CD4-positive, CD25-positive, alpha-beta regulatory T cell (primary cell): ENCODE measurements around the gene TAF12. TPM values are rescaled to one million over a fixed set of nuclear protein-coding genes. Genes with fewer than 3 reads are reported as not detected.

Source experiments
- ATAC-seq, 2 donors: fragments of 150-1000 bp; cut with Tn5 transposase; one replicate each; pipeline ENCODE4 v1.10.0; 2021; ENCODE audit warnings: low read depth in 2 of 2, moderate number of reproducible peaks in 2 of 2, moderate library complexity in 1 of 2
- DNase-seq, 3 donors: peaks; one replicate each; pipeline versions ENCODE4 v3.0.0 to v3.0.0-alpha.2; 2012 to 2022; ENCODE audit warnings: mixed read lengths in 1 of 3
- H3K27ac ChIP-seq: one replicate; pipeline ENCODE4 v1.7.0; 2013; ENCODE audit warnings: mild to moderate bottlenecking, low read length; ENCODE audit not compliant: insufficient read depth, poor library complexity, severe bottlenecking
- H3K27me3 ChIP-seq: one replicate; pipeline ENCODE4 v1.7.0; 2013; ENCODE audit warnings: low read length; ENCODE audit not compliant: control insufficient read depth, insufficient read depth
- H3K36me3 ChIP-seq: one replicate; pipeline ENCODE4 v1.7.0; 2013; ENCODE audit warnings: mild to moderate bottlenecking, low read length, moderate library complexity; ENCODE audit not compliant: control insufficient read depth, insufficient read depth
- H3K4me1 ChIP-seq: 2 replicates; pipeline ENCODE4 v1.7.0; 2013; ENCODE audit warnings: mild to moderate bottlenecking, low read length; ENCODE audit not compliant: insufficient read depth, control insufficient read depth, poor library complexity, severe bottlenecking
- H3K4me3 ChIP-seq: one replicate; pipeline ENCODE4 v1.7.0; 2013; ENCODE audit warnings: low read depth, mild to moderate bottlenecking, low read length, moderate library complexity
- H3K9me3 ChIP-seq, 2 experiments: 1 replicate in 1 of 2; 2 replicates in 1 of 2; pipeline ENCODE4 v1.7.0; 2013; ENCODE audit warnings: low read length in 2 of 2, mild to moderate bottlenecking in 1 of 2, moderate library complexity in 1 of 2; ENCODE audit not compliant: control insufficient read depth in 2 of 2
- H3K27ac Mint-ChIP-seq, 3 donors: one replicate each; pipeline ENCODE4 v1.8.0; 2020 to 2022; ENCODE audit warnings: mild to moderate bottlenecking in 3 of 3, mixed read lengths in 3 of 3, moderate library complexity in 2 of 3
- H3K27me3 Mint-ChIP-seq: one replicate; pipeline ENCODE4 v1.8.0; 2022; ENCODE audit warnings: mild to moderate bottlenecking, mixed read lengths
- H3K36me3 Mint-ChIP-seq: one replicate; pipeline ENCODE4 v1.8.0; 2020; ENCODE audit warnings: mixed read lengths
- H3K4me1 Mint-ChIP-seq, 4 donors: one replicate each; pipeline ENCODE4 v1.8.0; 2020 to 2022; ENCODE audit warnings: mixed read lengths in 4 of 4, mild to moderate bottlenecking in 1 of 4
- H3K4me3 Mint-ChIP-seq, 4 donors: one replicate each; pipeline ENCODE4 v1.8.0; 2020 to 2022; ENCODE audit warnings: mild to moderate bottlenecking in 4 of 4, mixed read lengths in 4 of 4, moderate library complexity in 3 of 4
- H3K9me3 Mint-ChIP-seq, 7 donors: one replicate each; pipeline ENCODE4 v1.8.0; 2020 to 2022; ENCODE audit warnings: mixed read lengths in 7 of 7, mild to moderate bottlenecking in 3 of 7, moderate library complexity in 2 of 7
- polyA plus RNA-seq, 4 donors: library from polyadenylated mRNA; unstranded; fragments of 300-500 nt; fragmentation: Illumina TruSeq; gene quantifications; one replicate each; pipeline ENCODE4 v1.2.3, GENCODE V29; 2021
- total RNA-seq: library from RNA; stranded (reverse); gene quantifications from one replicate; pipeline ENCODE4 v1.2.3, GENCODE V29; 2022

Gene TAF12
- total and polyA plus RNA-seq, 5 donors from 2014 or later, result 20.7 to 52.0 (median 47.7) TPM

GRCh38 chr1:28644494-28644893 is 1.6 kb upstream of the TAF12 start:
- H3K27ac Mint-ChIP-seq, result peak overlapping the region; percentile 97 to 100 (median 99)
- ATAC-seq (no peak), DNase-seq (no peak)
- H3K27me3 Mint-ChIP-seq, result peaks cover 9% of the 10 kb centered on the region
- peaks cover 0 to 1% (median 0%) of the 10 kb centered on the region in 7 donors for H3K9me3 Mint-ChIP-seq
- no peaks in the 10 kb centered on the region for H3K36me3 Mint-ChIP-seq
- no peaks in the 10 kb centered on the region for H3K27me3 ChIP-seq
- peak overlapping the region; percentile 93 for H3K27ac ChIP-seq
- peaks cover 28 to 77% (median 44%) of the 10 kb centered on the region in 4 donors for H3K4me1 Mint-ChIP-seq
- peak overlapping the region; percentile 63 for H3K4me3 ChIP-seq
- no peaks in the 10 kb centered on the region for H3K9me3 ChIP-seq
- H3K36me3 ChIP-seq, result no peaks in the 10 kb centered on the region
- peak overlapping the region; percentile 96 to 100 (median 98) for H3K4me3 Mint-ChIP-seq
- peaks cover 56% of the 10 kb centered on the region for H3K4me1 ChIP-seq

DNA sequence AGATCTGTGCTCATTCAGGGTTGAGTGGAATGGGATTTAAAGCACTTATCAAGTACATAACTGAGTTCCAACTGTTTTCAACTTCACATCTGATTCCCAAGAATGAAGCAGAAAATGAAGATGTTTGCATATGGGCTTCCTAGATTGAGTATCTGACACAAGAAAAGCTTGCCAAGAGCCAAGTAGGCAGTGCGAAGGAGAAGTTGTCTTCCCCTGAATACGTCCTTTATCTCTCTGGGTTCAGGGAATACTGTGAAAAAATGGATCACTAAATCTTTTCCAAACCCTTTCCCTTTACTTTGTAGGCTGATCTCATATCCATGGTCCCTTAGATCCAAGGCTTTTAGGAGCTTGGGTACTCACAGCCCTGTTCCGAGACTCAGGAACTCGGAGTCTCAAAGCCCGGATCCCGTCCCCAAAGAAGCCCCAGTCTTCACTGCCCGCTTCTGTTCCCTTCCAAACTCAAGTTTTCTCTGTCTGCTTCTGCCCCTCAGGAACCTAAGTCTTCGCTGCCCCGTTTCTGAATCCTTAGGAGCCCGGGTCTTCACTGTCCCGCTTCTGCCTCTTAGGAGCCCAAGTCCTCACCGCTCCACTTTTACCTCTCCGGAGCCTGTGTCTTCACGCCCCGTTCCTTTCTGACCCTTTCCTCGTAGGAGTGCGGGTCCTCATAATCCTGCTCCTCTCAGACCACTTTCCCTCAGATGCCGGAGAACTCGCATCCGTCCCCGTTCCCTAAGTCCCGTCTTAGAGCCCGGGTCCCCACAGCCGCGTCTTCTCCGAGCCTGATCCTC is 616 bp downstream of the TAF12 start:
- H3K4me1 ChIP-seq, result peaks cover 37% of the 10 kb centered on the region
- peak overlapping the region; percentile 98 for H3K4me3 ChIP-seq
- peaks cover 22 to 59% (median 33%) of the 10 kb centered on the region in 4 donors for H3K4me1 Mint-ChIP-seq
- H3K36me3 Mint-ChIP-seq, result no peaks in the 10 kb centered on the region
- no peaks in the 10 kb centered on the region for H3K9me3 ChIP-seq
- H3K27me3 ChIP-seq, result no peaks in the 10 kb centered on the region
- ATAC-seq (peak in 1 of 2 donors; percentile 6), DNase-seq (peak in 1 of 3 donors; percentile 16)
- peak overlapping the region; percentile 93 for H3K27ac ChIP-seq
- peak overlapping the region; percentile 96 to 100 (median 98) for H3K4me3 Mint-ChIP-seq
- no peaks in the 10 kb centered on the region for H3K9me3 Mint-ChIP-seq
- H3K27me3 Mint-ChIP-seq, result peaks cover 5% of the 10 kb centered on the region
- peak overlapping the region; percentile 97 to 100 (median 99) for H3K27ac Mint-ChIP-seq
- no peaks in the 10 kb centered on the region for H3K36me3 ChIP-seq

DNA sequence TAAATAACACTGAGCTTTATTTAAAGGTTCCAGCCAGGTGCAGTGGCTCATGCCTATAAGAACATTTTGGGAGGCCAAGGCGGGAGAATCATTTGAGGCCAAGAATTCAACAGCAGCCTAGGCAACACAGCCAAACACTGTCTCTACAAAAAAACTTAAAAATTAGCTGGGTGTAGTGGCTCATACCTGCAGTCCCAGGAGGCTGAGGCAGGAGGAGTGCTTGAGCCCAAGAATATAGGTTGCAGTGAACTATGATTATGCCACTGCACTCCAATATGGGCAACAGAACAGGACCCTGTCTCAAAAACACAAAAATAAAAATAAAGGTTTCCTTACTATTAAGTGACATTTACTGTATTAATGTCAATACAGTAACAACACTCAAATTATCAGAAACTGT is 2.1 kb downstream of the TAF12 start:
- peak; percentile 4 to 69 (median 44) for DNase-seq
- peak overlapping the region; percentile 96 to 100 (median 98) for H3K4me3 Mint-ChIP-seq
- Histone ChIP-seq H3K4me1 (peaks cover 36% of the 10 kb centered on the region), H3K27me3 (no peaks in the 10 kb centered on the region), H3K4me3 (peak overlapping the region; percentile 14), H3K36me3 (no peaks in the 10 kb centered on the region), H3K9me3 (no peaks in the 10 kb centered on the region), H3K27ac (no peak overlapping the region)
- H3K9me3 Mint-ChIP-seq, result no peaks in the 10 kb centered on the region
- H3K27ac Mint-ChIP-seq, result peak overlapping the region in 2 of 3 donors; percentile 15 to 69
- H3K36me3 Mint-ChIP-seq, result no peaks in the 10 kb centered on the region
- ATAC-seq, result no peak
- H3K4me1 Mint-ChIP-seq, result peaks cover 22 to 69% (median 38%) of the 10 kb centered on the region in 4 donors
- peaks cover 5% of the 10 kb centered on the region for H3K27me3 Mint-ChIP-seq

DNA sequence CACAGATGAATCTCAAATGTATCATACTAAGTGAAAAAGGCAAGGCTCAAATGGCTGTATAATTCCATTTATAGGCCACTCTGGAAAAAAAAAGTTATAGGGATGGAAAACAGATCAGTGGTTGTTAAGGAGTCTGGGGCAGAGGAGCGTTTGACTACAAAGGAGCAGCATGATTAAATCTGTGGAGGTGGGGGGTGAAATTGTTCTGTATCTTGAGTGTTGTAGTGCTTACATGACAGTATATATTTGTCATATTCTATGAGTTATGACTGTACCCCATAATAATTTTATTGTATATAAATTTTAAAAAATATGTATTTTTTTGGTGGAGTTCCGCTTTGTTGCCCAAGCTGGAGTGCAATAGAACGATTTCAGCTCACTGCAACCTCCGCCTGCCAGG is 10.3 kb downstream of the TAF12 start:
- Mint-ChIP-seq H3K27ac (peak overlapping the region in 1 of 3 donors; percentile 90), H3K4me3 (no peak overlapping the region), H3K36me3 (peaks cover 4% of the 10 kb centered on the region), H3K4me1 (peaks cover 0 to 26% (median 19%) of the 10 kb centered on the region in 4 donors), H3K27me3 (no peaks in the 10 kb centered on the region), H3K9me3 (no peaks in the 10 kb centered on the region)
- no peaks in the 10 kb centered on the region for H3K36me3 ChIP-seq
- H3K4me3 ChIP-seq, result no peak overlapping the region
- no peaks in the 10 kb centered on the region for H3K4me1 ChIP-seq
- H3K9me3 ChIP-seq, result no peaks in the 10 kb centered on the region
- no peak for ATAC-seq
- H3K27ac ChIP-seq, result no peak overlapping the region
- H3K27me3 ChIP-seq, result no peaks in the 10 kb centered on the region
- DNase-seq, result no peak

DNA sequence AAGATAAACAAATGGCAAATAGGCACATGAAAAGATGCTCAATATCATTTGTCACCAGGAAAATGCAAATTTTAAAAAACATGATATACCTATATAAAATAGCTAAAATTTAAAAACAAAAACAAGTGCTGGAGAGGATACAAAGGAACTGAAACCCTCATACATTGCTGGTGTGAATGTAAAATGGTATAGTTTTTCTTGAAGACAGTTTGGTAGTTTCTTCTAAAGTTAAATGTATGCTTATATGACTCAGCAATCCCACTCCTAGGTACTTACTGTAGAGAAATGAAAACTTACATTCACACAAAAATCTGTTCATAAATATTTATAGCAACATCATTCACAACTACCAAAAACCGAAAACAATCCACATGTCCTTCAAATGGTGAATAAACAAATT is 11.2 kb downstream of the TAF12 start:
- Histone ChIP-seq H3K36me3 (no peaks in the 10 kb centered on the region), H3K9me3 (no peaks in the 10 kb centered on the region), H3K27ac (no peak overlapping the region), H3K4me3 (no peak overlapping the region), H3K27me3 (no peaks in the 10 kb centered on the region), H3K4me1 (no peaks in the 10 kb centered on the region)
- Mint-ChIP-seq H3K36me3 (peaks cover 4% of the 10 kb centered on the region), H3K4me1 (peaks cover 0 to 25% (median 18%) of the 10 kb centered on the region in 4 donors), H3K4me3 (no peak overlapping the region), H3K9me3 (no peaks in the 10 kb centered on the region), H3K27me3 (no peaks in the 10 kb centered on the region), H3K27ac (no peak overlapping the region)
- ATAC-seq (no peak), DNase-seq (no peak)

GRCh38 chr1:28613175-28613574 is 29.7 kb downstream of the TAF12 start:
- ATAC-seq (no peak), DNase-seq (no peak)
- Mint-ChIP-seq H3K27ac (no peak overlapping the region), H3K36me3 (peaks cover 38% of the 10 kb centered on the region), H3K27me3 (no peaks in the 10 kb centered on the region), H3K4me1 (peaks cover 0 to 1% (median 0%) of the 10 kb centered on the region in 4 donors), H3K9me3 (no peaks in the 10 kb centered on the region), H3K4me3 (no peak overlapping the region)
- Histone ChIP-seq H3K27ac (no peak overlapping the region), H3K4me3 (no peak overlapping the region), H3K36me3 (peaks cover 51% of the 10 kb centered on the region), H3K9me3 (no peaks in the 10 kb centered on the region), H3K27me3 (no peaks in the 10 kb centered on the region), H3K4me1 (no peaks in the 10 kb centered on the region)

DNA sequence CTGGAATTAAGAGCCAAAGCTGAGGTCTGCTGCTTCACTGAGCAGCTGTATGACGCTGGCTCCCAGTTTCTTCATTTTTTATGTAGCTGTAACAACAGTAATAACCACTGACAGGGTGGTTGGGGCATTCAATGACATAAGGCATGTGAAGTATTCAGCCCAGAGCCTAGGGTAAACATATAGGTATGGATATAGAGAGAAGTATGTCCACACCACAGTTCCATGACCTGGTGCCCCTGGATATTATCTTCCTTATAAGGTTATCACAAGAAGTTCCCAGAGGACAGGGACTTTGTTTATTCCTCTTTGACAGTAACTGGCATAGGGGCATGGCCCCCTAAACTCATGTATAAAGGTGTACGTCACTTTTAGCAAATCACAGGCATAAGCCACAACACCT is 36.1 kb downstream of the TAF12 start:
- Mint-ChIP-seq H3K36me3 (peaks cover 27% of the 10 kb centered on the region), H3K9me3 (no peaks in the 10 kb centered on the region)

GRCh38 chr1:28604962-28605361 is 37.9 kb downstream of the TAF12 start:
- DNase-seq (no peak), ATAC-seq (no peak)
- no peaks in the 10 kb centered on the region for H3K9me3 Mint-ChIP-seq
- H3K27ac ChIP-seq, result no peak overlapping the region
- no peaks in the 10 kb centered on the region for H3K9me3 ChIP-seq
- H3K4me3 Mint-ChIP-seq, result no peak overlapping the region
- H3K4me1 Mint-ChIP-seq, result no peaks in the 10 kb centered on the region
- peaks cover 22% of the 10 kb centered on the region for H3K36me3 Mint-ChIP-seq
- no peaks in the 10 kb centered on the region for H3K27me3 Mint-ChIP-seq
- no peaks in the 10 kb centered on the region for H3K4me1 ChIP-seq
- no peak overlapping the region for H3K27ac Mint-ChIP-seq
- H3K27me3 ChIP-seq, result no peaks in the 10 kb centered on the region
- peaks cover 54% of the 10 kb centered on the region for H3K36me3 ChIP-seq
- H3K4me3 ChIP-seq, result no peak overlapping the region

More for the DNA sequence above, 36.1 kb downstream of the TAF12 start:
- H3K4me1 ChIP-seq, result no peaks in the 10 kb centered on the region
- no peak overlapping the region for H3K4me3 ChIP-seq
- ATAC-seq (no peak), DNase-seq (no peak)
- H3K27me3 Mint-ChIP-seq, result no peaks in the 10 kb centered on the region
- H3K27ac ChIP-seq, result no peak overlapping the region
- no peak overlapping the region for H3K27ac Mint-ChIP-seq
- H3K4me1 Mint-ChIP-seq, result no peaks in the 10 kb centered on the region
- no peaks in the 10 kb centered on the region for H3K9me3 ChIP-seq
- no peak overlapping the region for H3K4me3 Mint-ChIP-seq
- H3K27me3 ChIP-seq, result no peaks in the 10 kb centered on the region
- H3K36me3 ChIP-seq, result peaks cover 65% of the 10 kb centered on the region
